ENCODE results near the gene SVEP1.

- TF ChIP-seq CTCF (IDR thresholded peaks at IDR 0.05) (no peak), ZFX (IDR thresholded peaks at IDR 0.05; ENCODE audit: borderline replicate concordance) (no peak)
Observed at GRCh38 chr9:110408598-110408997, 170.9 kb downstream of the SVEP1 start.

Measured in 22Rv1 (cell line).